SJCRH30 (cell line): ENCODE data around the gene HMGB3. TPM values are rescaled to one million over a fixed set of nuclear protein-coding genes. Genes with fewer than 3 reads are reported as not detected.

Experiments
- DNase-seq, 2 experiments: peaks; one replicate each; pipeline ENCODE4 v3.0.0-alpha.2; 2015 to 2020
- H3K27ac ChIP-seq: fragments of 250-450 bp; sonication (Bioruptor Pico); 2 replicates; pipeline ENCODE4 v1.5.1; 2020; ENCODE audit warnings: mild to moderate bottlenecking, moderate library complexity
- H3K27me3 ChIP-seq: fragments of 250-450 bp; sonication (Bioruptor Pico); 2 replicates; pipeline ENCODE4 v1.5.1; 2020; ENCODE audit warnings: mild to moderate bottlenecking, moderate library complexity
- H3K36me3 ChIP-seq: fragments of 250-450 bp; sonication (Bioruptor Pico); 2 replicates; pipeline ENCODE4 v1.5.1; 2020; ENCODE audit warnings: mild to moderate bottlenecking, moderate library complexity
- H3K4me1 ChIP-seq: fragments of 250-450 bp; sonication (Bioruptor Pico); 2 replicates; pipeline ENCODE4 v1.5.1; 2020; ENCODE audit warnings: mild to moderate bottlenecking, moderate library complexity
- H3K4me3 ChIP-seq: fragments of 250-450 bp; sonication (Bioruptor Pico); 2 replicates; pipeline ENCODE4 v1.5.1; 2020; ENCODE audit warnings: mild to moderate bottlenecking, moderate library complexity
- H3K9me3 ChIP-seq: fragments of 250-450 bp; sonication (Bioruptor Pico); replicated peaks from 2 replicates; pipeline ENCODE4 v1.5.1; 2020; ENCODE audit warnings: mild to moderate bottlenecking, moderate library complexity
- total RNA-seq: library from RNA; depleted of rRNA; stranded (reverse); fragments of >200 nt; shearing (Covaris generic); gene quantifications from 2 replicates; pipeline ENCODE4 v1.2.3, GENCODE V29; 2014; rRNA removed

HMGB3 gene
- total RNA-seq, 1 experiment from 2014 or later, result 130 TPM

- H3K27me3 ChIP-seq, result no peaks in the 10 kb centered on the region
- peaks cover 3% of the 10 kb centered on the region; the same call in 1 of the 2 replicates for H3K4me1 ChIP-seq
- no peak overlapping the region for H3K4me3 ChIP-seq
- peaks cover 21% of the 10 kb centered on the region for H3K36me3 ChIP-seq
- H3K27ac ChIP-seq, result no peak overlapping the region
- no peak for DNase-seq
- no peaks in the 10 kb centered on the region for H3K9me3 ChIP-seq
These were observed 6.3 kb downstream of the HMGB3 start for GRCh38 chrX:150989420-150989819.

- DNase-seq, result no peak
These were observed 7.8 kb downstream of the HMGB3 start for GRCh38 chrX:150990910-150991309.

GRCh38 chrX:151000861-151001331, 17.8 kb downstream of the HMGB3 start:
- no peaks in the 10 kb centered on the region for H3K36me3 ChIP-seq
- no peaks in the 10 kb centered on the region for H3K9me3 ChIP-seq
- peak; percentile 67 to 89 for DNase-seq
- peak overlapping the region; percentile 64 for H3K27ac ChIP-seq
- H3K27me3 ChIP-seq, result no peaks in the 10 kb centered on the region
- H3K4me1 ChIP-seq, result peaks cover 5% of the 10 kb centered on the region
- no peak overlapping the region for H3K4me3 ChIP-seq

More at GRCh38 chrX:150990910-150991309, 7.8 kb downstream of the HMGB3 start:
- peaks cover 16% of the 10 kb centered on the region for H3K36me3 ChIP-seq
- no peaks in the 10 kb centered on the region for H3K27me3 ChIP-seq
- H3K4me3 ChIP-seq, result no peak overlapping the region
- H3K27ac ChIP-seq, result no peak overlapping the region
- no peaks in the 10 kb centered on the region for H3K4me1 ChIP-seq
- no peaks in the 10 kb centered on the region for H3K9me3 ChIP-seq

GRCh38 chrX:151004085-151004484, 20.9 kb downstream of the HMGB3 start:
- Histone ChIP-seq H3K27me3 (no peaks in the 10 kb centered on the region), H3K36me3 (no peaks in the 10 kb centered on the region), H3K4me3 (no peak overlapping the region), H3K4me1 (peaks cover 5% of the 10 kb centered on the region), H3K9me3 (no peaks in the 10 kb centered on the region), H3K27ac (no peak overlapping the region)
- no peak for DNase-seq

GRCh38 chrX:151006410-151007109, 23.4 kb downstream of the HMGB3 start:
- no peaks in the 10 kb centered on the region for H3K36me3 ChIP-seq
- no peak overlapping the region for H3K27ac ChIP-seq
- H3K9me3 ChIP-seq, result no peaks in the 10 kb centered on the region
- no peak overlapping the region for H3K4me3 ChIP-seq
- no peaks in the 10 kb centered on the region for H3K27me3 ChIP-seq
- H3K4me1 ChIP-seq, result no peaks in the 10 kb centered on the region; the same call in 1 of the 2 replicates
- DNase-seq, result no peak

GRCh38 chrX:151009582-151009981, 26.4 kb downstream of the HMGB3 start:
- H3K27ac ChIP-seq, result no peak overlapping the region
- no peaks in the 10 kb centered on the region for H3K4me1 ChIP-seq
- H3K9me3 ChIP-seq, result no peaks in the 10 kb centered on the region
- H3K27me3 ChIP-seq, result no peaks in the 10 kb centered on the region
- DNase-seq, result no peak
- no peak overlapping the region for H3K4me3 ChIP-seq
- H3K36me3 ChIP-seq, result no peaks in the 10 kb centered on the region

GRCh38 chrX:151013164-151013743, 30.1 kb downstream of the HMGB3 start:
- no peaks in the 10 kb centered on the region for H3K4me1 ChIP-seq
- H3K4me3 ChIP-seq, result no peak overlapping the region
- no peak overlapping the region for H3K27ac ChIP-seq
- no peak for DNase-seq
- no peaks in the 10 kb centered on the region for H3K36me3 ChIP-seq
- no peaks in the 10 kb centered on the region for H3K9me3 ChIP-seq
- no peaks in the 10 kb centered on the region for H3K27me3 ChIP-seq

GRCh38 chrX:151015684-151016083, 32.5 kb downstream of the HMGB3 start:
- Histone ChIP-seq H3K9me3 (no peaks in the 10 kb centered on the region), H3K36me3 (no peaks in the 10 kb centered on the region), H3K4me3 (no peak overlapping the region), H3K27ac (no peak overlapping the region), H3K27me3 (no peaks in the 10 kb centered on the region), H3K4me1 (no peaks in the 10 kb centered on the region)
- DNase-seq, result no peak

GRCh38 chrX:151019856-151020255, 36.7 kb downstream of the HMGB3 start:
- peak in 1 of 2 experiments; percentile 7 for DNase-seq
- Histone ChIP-seq H3K27ac (no peak overlapping the region), H3K4me1 (no peaks in the 10 kb centered on the region), H3K27me3 (no peaks in the 10 kb centered on the region), H3K4me3 (no peak overlapping the region), H3K9me3 (no peaks in the 10 kb centered on the region), H3K36me3 (no peaks in the 10 kb centered on the region)

GRCh38 chrX:151030845-151031244, 47.7 kb downstream of the HMGB3 start:
- H3K36me3 ChIP-seq, result no peaks in the 10 kb centered on the region
- no peak overlapping the region for H3K4me3 ChIP-seq
- no peaks in the 10 kb centered on the region for H3K27me3 ChIP-seq
- no peaks in the 10 kb centered on the region for H3K4me1 ChIP-seq
- no peak for DNase-seq
- no peaks in the 10 kb centered on the region for H3K9me3 ChIP-seq
- H3K27ac ChIP-seq, result no peak overlapping the region

- Histone ChIP-seq H3K27me3 (no peaks in the 10 kb centered on the region), H3K36me3 (no peaks in the 10 kb centered on the region), H3K27ac (no peak overlapping the region), H3K4me1 (no peaks in the 10 kb centered on the region), H3K4me3 (no peak overlapping the region), H3K9me3 (no peaks in the 10 kb centered on the region)
- peak; percentile 1 to 9 for DNase-seq
These were observed 48.3 kb downstream of the HMGB3 start for GRCh38 chrX:151031391-151031975.

GRCh38 chrX:151039351-151039750, 56.2 kb downstream of the HMGB3 start:
- no peak overlapping the region for H3K27ac ChIP-seq
- no peak for DNase-seq
- no peaks in the 10 kb centered on the region for H3K4me1 ChIP-seq
- no peak overlapping the region for H3K4me3 ChIP-seq
- H3K27me3 ChIP-seq, result no peaks in the 10 kb centered on the region
- no peaks in the 10 kb centered on the region for H3K36me3 ChIP-seq
- H3K9me3 ChIP-seq, result no peaks in the 10 kb centered on the region

Other genes starting within 250 kb of the HMGB3 start
- gene CD99L2, start 84.7 kb upstream of the HMGB3 start, total RNA-seq, result 5.7 and 7.2 TPM in 2 replicates
- not detected in 2 replicates for gene GPR50, start 193.2 kb downstream of the HMGB3 start, total RNA-seq